ENCODE data around the gene TIGD6. TPM values are rescaled to one million over a fixed set of nuclear protein-coding genes. Genes with fewer than 3 reads are reported as not detected.

Gene TIGD6
- total and polyA plus RNA-seq, 12 donors, result 2.1 to 4.2 (median 2.8) TPM

DNA sequence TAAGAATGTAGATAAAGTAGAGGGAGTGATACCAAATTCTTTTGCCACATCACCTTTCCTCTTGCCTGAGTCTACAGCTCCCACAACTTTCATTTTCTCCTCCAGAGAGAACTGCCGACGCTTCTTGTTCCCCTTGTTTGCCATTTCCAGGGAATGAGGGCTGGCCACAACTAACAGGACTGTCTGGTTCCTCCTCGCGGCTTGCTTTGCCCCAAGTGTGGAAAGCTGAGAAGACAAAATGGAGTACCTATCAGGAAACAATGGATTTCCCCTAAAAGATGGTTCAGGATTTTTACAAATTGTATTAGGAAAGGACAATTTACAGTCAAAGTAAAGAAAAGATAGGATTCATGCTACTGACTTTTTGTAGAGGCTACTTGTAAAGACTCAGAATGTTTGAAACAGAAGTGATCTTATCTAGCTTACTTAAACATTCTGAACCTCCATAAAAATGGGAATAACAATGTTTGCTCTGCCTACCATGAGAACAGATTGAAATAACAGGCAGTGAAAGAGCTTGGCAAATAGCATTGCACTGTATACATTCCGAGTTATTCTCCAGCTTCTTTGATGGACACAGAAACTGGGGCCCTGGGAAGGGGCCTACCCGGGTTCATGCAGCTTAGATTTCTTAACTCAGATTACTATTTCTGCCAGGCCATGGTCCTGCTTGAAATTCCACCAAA, 4.1 kb downstream of the TIGD6 start:
- Histone ChIP-seq H3K36me3 (peaks cover 0 to 30% (median 6%) of the 10 kb centered on the region in 9 donors), H3K27me3 (no peaks in the 10 kb centered on the region), H3K4me3 (no peak overlapping the region), H3K4me1 (peaks cover under 1 to 32% (median 17%) of the 10 kb centered on the region in 9 donors), H3K9me3 (no peaks in the 10 kb centered on the region), H3K27ac (no peak overlapping the region)
- DNase-seq, result no peak
- 91 to 93% methylated on average over 6 of the region's 6 CpGs for WGBS, 2 donors
- ATAC-seq, result no peak
- intact Hi-C loops (cut with DNase I), result loop anchor here in 1 of 10 donors (10.0 kb wide), 1 partner anchor 162 kb away; no protein-coding TSS in a partner anchor
- TF ChIP-seq, protein P1, sequence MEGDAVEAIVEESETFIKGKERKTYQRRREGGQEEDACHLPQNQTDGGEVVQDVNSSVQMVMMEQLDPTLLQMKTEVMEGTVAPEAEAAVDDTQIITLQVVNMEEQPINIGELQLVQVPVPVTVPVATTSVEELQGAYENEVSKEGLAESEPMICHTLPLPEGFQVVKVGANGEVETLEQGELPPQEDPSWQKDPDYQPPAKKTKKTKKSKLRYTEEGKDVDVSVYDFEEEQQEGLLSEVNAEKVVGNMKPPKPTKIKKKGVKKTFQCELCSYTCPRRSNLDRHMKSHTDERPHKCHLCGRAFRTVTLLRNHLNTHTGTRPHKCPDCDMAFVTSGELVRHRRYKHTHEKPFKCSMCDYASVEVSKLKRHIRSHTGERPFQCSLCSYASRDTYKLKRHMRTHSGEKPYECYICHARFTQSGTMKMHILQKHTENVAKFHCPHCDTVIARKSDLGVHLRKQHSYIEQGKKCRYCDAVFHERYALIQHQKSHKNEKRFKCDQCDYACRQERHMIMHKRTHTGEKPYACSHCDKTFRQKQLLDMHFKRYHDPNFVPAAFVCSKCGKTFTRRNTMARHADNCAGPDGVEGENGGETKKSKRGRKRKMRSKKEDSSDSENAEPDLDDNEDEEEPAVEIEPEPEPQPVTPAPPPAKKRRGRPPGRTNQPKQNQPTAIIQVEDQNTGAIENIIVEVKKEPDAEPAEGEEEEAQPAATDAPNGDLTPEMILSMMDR (IDR thresholded peaks at IDR 0.05), result no peak

DNA sequence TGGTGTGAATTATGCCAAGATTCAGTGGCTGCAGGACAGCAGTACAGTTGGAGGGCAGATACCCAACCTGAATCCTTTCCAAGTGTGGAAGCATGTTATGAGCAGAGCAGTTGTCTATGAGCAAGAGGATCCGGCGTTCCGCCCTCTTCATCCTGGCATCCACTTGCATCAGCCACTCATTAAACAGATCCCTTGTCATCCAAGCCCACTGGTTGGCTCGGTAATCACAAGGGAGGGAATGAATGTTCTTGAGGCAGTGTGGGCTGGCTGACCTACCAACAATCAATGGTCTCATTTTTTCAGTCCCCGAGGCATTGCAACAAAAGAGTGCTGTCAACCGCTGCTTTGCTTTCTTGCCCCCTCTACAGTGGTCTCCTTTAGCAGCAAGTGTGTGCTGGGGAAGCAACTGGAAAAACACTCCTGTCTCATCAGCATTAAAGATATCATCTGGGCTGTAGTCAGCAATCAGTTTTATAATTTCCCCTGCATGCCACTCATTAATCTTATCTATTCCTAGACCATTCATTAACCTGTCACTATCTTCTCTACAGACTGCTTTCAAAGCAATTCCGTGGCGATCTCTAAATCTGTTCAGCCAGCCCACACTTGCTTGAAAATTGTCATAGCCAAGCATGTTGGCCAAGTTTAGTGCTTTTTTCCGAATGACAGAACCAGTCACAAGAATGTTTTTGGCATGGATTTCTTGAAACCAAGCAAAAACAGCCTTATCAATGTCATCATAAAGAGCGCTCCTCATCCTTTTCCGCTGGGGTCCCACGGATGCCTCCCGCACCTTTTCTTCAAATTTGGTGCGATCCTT, 4.9 kb downstream of the TIGD6 start:
- DNase-seq (no peak), ATAC-seq (peak in 2 of 8 donors; percentile 17 to 30)
- H3K4me3 ChIP-seq, result no peak overlapping the region
- H3K27ac ChIP-seq, result peak overlapping the region in 1 of 10 donors; percentile 20
- H3K4me1 ChIP-seq, result peaks cover 0 to 28% (median 13%) of the 10 kb centered on the region in 9 donors
- H3K27me3 ChIP-seq, result no peaks in the 10 kb centered on the region
- 87 to 88% methylated on average over 14 of the region's 14 CpGs for WGBS, 2 donors
- peaks cover 0 to 30% (median 6%) of the 10 kb centered on the region in 9 donors for H3K36me3 ChIP-seq
- no peaks in the 10 kb centered on the region for H3K9me3 ChIP-seq
- intact Hi-C loops (cut with DNase I), result loop anchor here in 1 of 10 donors (10.0 kb wide), 1 partner anchor 161 kb away; no protein-coding TSS in a partner anchor
- TF ChIP-seq, protein P1 (IDR thresholded peaks at IDR 0.05), result no peak

DNA sequence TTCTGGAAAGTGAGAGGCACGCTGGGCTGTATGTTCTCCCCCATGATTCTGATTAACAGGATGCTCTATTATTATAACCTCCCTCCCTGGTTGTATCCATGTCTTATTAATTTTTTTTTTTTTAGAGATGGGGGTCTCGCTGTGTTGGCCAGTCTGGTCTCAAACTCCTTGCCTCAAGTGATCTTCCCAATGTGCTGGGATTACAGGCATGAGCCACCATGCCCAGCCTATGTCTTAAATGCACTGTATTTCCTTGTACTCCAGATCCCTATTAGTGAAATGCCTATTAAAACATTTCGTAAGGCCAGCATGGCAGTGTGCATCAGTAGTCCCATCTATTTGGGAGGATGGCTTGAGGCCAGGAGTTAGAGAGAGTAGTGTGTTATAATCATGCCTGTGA, 7.0 kb downstream of the TIGD6 start:
- ATAC-seq (no peak), DNase-seq (no peak)
- intact Hi-C loops (cut with DNase I), result loop anchor here in 7 of 10 donors (5.0 to 10.0 kb wide), 6 partner anchors 141 to 361 kb away; no protein-coding TSS in a partner anchor
- Histone ChIP-seq H3K27ac (no peak overlapping the region), H3K9me3 (no peaks in the 10 kb centered on the region), H3K4me1 (peaks cover 0 to 13% (median 0%) of the 10 kb centered on the region in 9 donors), H3K4me3 (no peak overlapping the region), H3K36me3 (peaks cover 0 to 28% (median 6%) of the 10 kb centered on the region in 9 donors), H3K27me3 (no peaks in the 10 kb centered on the region)
- 95 to 98% methylated on average over 3 of the region's 3 CpGs for WGBS, 2 donors
- TF ChIP-seq, protein P1 (IDR thresholded peaks at IDR 0.05), result no peak

All from heart right ventricle (tissue), 16 donors.